ENCODE data around the gene TMEM134. TPM values are rescaled to one million over a fixed set of nuclear protein-coding genes. Genes with fewer than 3 reads are reported as not detected.

Gene TMEM134
- total RNA-seq, 4 donors from 2014 or later, result 79.8 to 155 (median 108) TPM

- peaks cover 6 to 13% of the 10 kb centered on the region in 2 donors for H3K4me1 ChIP-seq
- no peak overlapping the region for H3K4me3 ChIP-seq
- no peaks in the 10 kb centered on the region for H3K9me3 ChIP-seq
- no peaks in the 10 kb centered on the region for H3K36me3 ChIP-seq
- H3K27ac ChIP-seq, result no peak overlapping the region
- intact Hi-C loops (cut with DNase I; ENCODE audit: low total_unique reads) (no loop called here), in situ Hi-C loops (cut with MboI; ENCODE audit: low sequenced_read_pairs in 4 of 4) (loop anchor here in 2 of 4 donors (10.0 kb wide), 1 partner anchor 78 kb away; the partner anchor contains the start of gene RAD9A (in 2 of the 2))
- TF ChIP-seq POLR2A (IDR thresholded peaks at IDR 0.05) (no peak), CTCF (IDR thresholded peaks at IDR 0.05 in 4 of 5, conservative IDR thresholded peaks at IDR 0.05 in 1 of 5) (no peak)
- DNase-seq (no peak), ATAC-seq (no peak)
- no peaks in the 10 kb centered on the region for H3K27me3 ChIP-seq
Measured at GRCh38 chr11:67472882-67473281, 3.8 kb upstream of the TMEM134 start.

- ATAC-seq (no peak), DNase-seq (no peak)
- intact Hi-C loops (cut with DNase I; ENCODE audit: low total_unique reads), result no loop called here
- Histone ChIP-seq H3K27me3 (no peaks in the 10 kb centered on the region), H3K27ac (no peak overlapping the region), H3K4me3 (no peak overlapping the region), H3K36me3 (no peaks in the 10 kb centered on the region), H3K4me1 (peaks cover 8 to 18% of the 10 kb centered on the region in 2 donors), H3K9me3 (no peaks in the 10 kb centered on the region)
- TF ChIP-seq CTCF (IDR thresholded peaks at IDR 0.05 in 4 of 5, conservative IDR thresholded peaks at IDR 0.05 in 1 of 5) (no peak), POLR2A (IDR thresholded peaks at IDR 0.05) (no peak)
- in situ Hi-C loops (cut with MboI; ENCODE audit: low sequenced_read_pairs in 4 of 4), result loop anchor here in 2 of 4 donors (10.0 kb wide), 1 partner anchor 76 kb away; the partner anchor contains the start of gene RAD9A (in 2 of the 2)
Measured at GRCh38 chr11:67470337-67471002, 1.4 kb upstream of the TMEM134 start.

- no peaks in the 10 kb centered on the region for H3K9me3 ChIP-seq
Measured at GRCh38 chr11:67469508-67469811, 409 bp upstream of the TMEM134 start.

GRCh38 chr11:67468456-67468758 is 644 bp downstream of the TMEM134 start:
- TF ChIP-seq POLR2A (IDR thresholded peaks at IDR 0.05) (no peak), CTCF (IDR thresholded peaks at IDR 0.05 in 4 of 5, conservative IDR thresholded peaks at IDR 0.05 in 1 of 5) (no peak)
- no peak for DNase-seq
- intact Hi-C loops (cut with DNase I; ENCODE audit: low total_unique reads) (loop anchor here (5.0 kb wide), 1 partner anchor 41 kb away; the partner anchor contains the start of gene RPS6KB2), in situ Hi-C loops (cut with MboI; ENCODE audit: low sequenced_read_pairs in 4 of 4) (no loop called here)
- ATAC-seq, result no peak
- H3K4me3 ChIP-seq, result peak overlapping the region; percentile 86 to 98 (median 94)
- peak overlapping the region; percentile 79 to 96 (median 88) for H3K27ac ChIP-seq
- no peaks in the 10 kb centered on the region for H3K36me3 ChIP-seq
- H3K27me3 ChIP-seq, result no peaks in the 10 kb centered on the region
- no peaks in the 10 kb centered on the region for H3K9me3 ChIP-seq
- H3K4me1 ChIP-seq, result peaks cover 15 to 23% of the 10 kb centered on the region in 2 donors

More at GRCh38 chr11:67469508-67469811, 409 bp upstream of the TMEM134 start:
- intact Hi-C loops (cut with DNase I; ENCODE audit: low total_unique reads), result loop anchor here (1.0 to 5.0 kb wide), 3 partner anchors 39 to 68 kb away; partner anchors contain the start of genes CDK2AP2, PPP1CA and RPS6KB2
- Histone ChIP-seq H3K4me1 (peaks cover 8 to 18% of the 10 kb centered on the region in 2 donors), H3K27ac (peak overlapping the region; percentile 79 to 96 (median 88)), H3K27me3 (no peaks in the 10 kb centered on the region), H3K36me3 (no peaks in the 10 kb centered on the region), H3K4me3 (peak overlapping the region; percentile 86 to 98 (median 91))
- DNase-seq (no peak), ATAC-seq (peak; percentile 36 to 50)
- in situ Hi-C loops (cut with MboI; ENCODE audit: low sequenced_read_pairs in 4 of 4), result no loop called here
- TF ChIP-seq POLR2A (IDR thresholded peaks at IDR 0.05), result no peak
- TF ChIP-seq CTCF (IDR thresholded peaks at IDR 0.05 in 4 of 5, conservative IDR thresholded peaks at IDR 0.05 in 1 of 5), result peak in 1 of 5 experiments; percentile 39
